ENCODE data around the gene BRD3OS. TPM values are rescaled to one million over a fixed set of nuclear protein-coding genes. Genes with fewer than 3 reads are reported as not detected.

The BRD3OS gene
- total and polyA plus RNA-seq, 2 of the 4 experiments (the other 2 are of a cell fraction): 15.8 to 20.7 TPM

GRCh38 chr9:134057751-134058701 is 32.7 kb downstream of the BRD3OS start (continued):
- TF ChIP-seq NFE2L2 (IDR thresholded peaks at IDR 0.05; ENCODE audit: low read depth, low read length): no peak
- TF ChIP-seq MAFK (IDR thresholded peaks at IDR 0.05; ENCODE audit: low read depth, low read length): no peak
- no peak for TF ChIP-seq RFX5 (IDR thresholded peaks at IDR 0.05; ENCODE audit: low read depth, low read length)
- no peak for TF ChIP-seq CEBPB (IDR thresholded peaks at IDR 0.05; ENCODE audit: low read depth, low read length)

DNA sequence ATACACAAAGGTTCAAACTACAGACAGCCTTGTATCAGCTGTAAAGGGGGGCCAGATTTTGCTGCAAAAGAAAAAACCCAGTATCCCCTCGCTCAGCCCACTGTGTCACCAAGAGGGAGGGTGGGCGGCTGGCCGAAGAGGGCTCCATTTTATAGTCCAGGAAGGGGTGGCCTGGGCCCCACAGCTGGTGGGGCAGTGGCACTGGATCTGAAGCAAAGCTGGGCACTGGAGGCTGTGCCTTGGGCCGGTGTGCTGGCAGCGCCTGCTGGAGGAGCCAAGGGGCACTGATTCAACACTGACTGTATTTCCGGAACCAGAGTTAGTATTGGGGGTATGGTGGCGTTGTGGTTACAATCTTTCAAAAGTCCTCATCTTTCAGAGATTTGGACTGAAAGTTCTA is 33.4 kb downstream of the BRD3OS start:
- peaks cover 38 to 93% of the 10 kb centered on the region in 2 experiments for H3K79me1 ChIP-seq (ENCODE audit: low read depth in 1 of 2, low read length in 2 of 2)
- peaks cover 95% of the 10 kb centered on the region for H4K20me1 ChIP-seq (ENCODE audit: insufficient read depth, low read length)
- no peak for TF ChIP-seq MAZ (IDR thresholded peaks at IDR 0.05; ENCODE audit: borderline replicate concordance, low read depth, low read length)
- TF ChIP-seq, protein P1, sequence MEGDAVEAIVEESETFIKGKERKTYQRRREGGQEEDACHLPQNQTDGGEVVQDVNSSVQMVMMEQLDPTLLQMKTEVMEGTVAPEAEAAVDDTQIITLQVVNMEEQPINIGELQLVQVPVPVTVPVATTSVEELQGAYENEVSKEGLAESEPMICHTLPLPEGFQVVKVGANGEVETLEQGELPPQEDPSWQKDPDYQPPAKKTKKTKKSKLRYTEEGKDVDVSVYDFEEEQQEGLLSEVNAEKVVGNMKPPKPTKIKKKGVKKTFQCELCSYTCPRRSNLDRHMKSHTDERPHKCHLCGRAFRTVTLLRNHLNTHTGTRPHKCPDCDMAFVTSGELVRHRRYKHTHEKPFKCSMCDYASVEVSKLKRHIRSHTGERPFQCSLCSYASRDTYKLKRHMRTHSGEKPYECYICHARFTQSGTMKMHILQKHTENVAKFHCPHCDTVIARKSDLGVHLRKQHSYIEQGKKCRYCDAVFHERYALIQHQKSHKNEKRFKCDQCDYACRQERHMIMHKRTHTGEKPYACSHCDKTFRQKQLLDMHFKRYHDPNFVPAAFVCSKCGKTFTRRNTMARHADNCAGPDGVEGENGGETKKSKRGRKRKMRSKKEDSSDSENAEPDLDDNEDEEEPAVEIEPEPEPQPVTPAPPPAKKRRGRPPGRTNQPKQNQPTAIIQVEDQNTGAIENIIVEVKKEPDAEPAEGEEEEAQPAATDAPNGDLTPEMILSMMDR (conservative IDR thresholded peaks at IDR 0.05; ENCODE audit: low read depth, low read length): 0 out of 2 replicates have a peak, but pooled peaks have one; percentile 3
- in situ Hi-C loops (cut with MboI; ENCODE audit: low sequenced_read_pairs): no loop called here
- H3K14ac ChIP-seq (replicated peaks; ENCODE audit: low read depth, low read length): no peak overlapping the region
- no peaks in the 10 kb centered on the region for H3K27me3 ChIP-seq (ENCODE audit: control insufficient read depth, insufficient read depth, low read length)
- H2AFZ ChIP-seq (replicated peaks; ENCODE audit: low read length, poor library complexity): no peak overlapping the region
- CTCF ChIA-PET: no interaction called here
- no peak overlapping the region for H3K56ac ChIP-seq (ENCODE audit: extremely low read depth, insufficient read depth, low read length)
- DNase-seq: peak; percentile 9
- no peak overlapping the region for H2AK5ac ChIP-seq (ENCODE audit: low read depth, low read length)
- no peak overlapping the region for H4K8ac ChIP-seq (ENCODE audit: low read depth in 2 of 2, low read length in 2 of 2)
- no peak overlapping the region for H2BK5ac ChIP-seq (ENCODE audit: low read depth, low read length, poor library complexity, severe bottlenecking)
- H3K4ac ChIP-seq (ENCODE audit: low read depth, low read length): no peak overlapping the region
- H4K5ac ChIP-seq (ENCODE audit: low read depth, low read length): no peak overlapping the region
- intact Hi-C loops (cut with micrococcal nuclease): no loop called here
- H3K4me1 ChIP-seq (ENCODE audit: control insufficient read depth, insufficient read depth, low read length): peaks cover 18% of the 10 kb centered on the region
- no peak overlapping the region for H3K27ac ChIP-seq (ENCODE audit: insufficient read depth, low read length)
- no peak overlapping the region for H2AK9ac ChIP-seq (replicated peaks; ENCODE audit: low read depth, low read length, poor library complexity)
- H3K4me2 ChIP-seq (ENCODE audit: low read depth, low read length): no peak overlapping the region
- ATAC-seq (ENCODE audit: low read depth): no peak
- no peak overlapping the region for H2BK120ac ChIP-seq (ENCODE audit: low read depth, low read length)
- H3K4me3 ChIP-seq (ENCODE audit: insufficient read depth, low read depth, low read length): no peak overlapping the region
- H3K36me3 ChIP-seq (ENCODE audit: control insufficient read depth, insufficient read depth, low read length): peaks cover 3% of the 10 kb centered on the region; the same call in 1 of the 2 replicates
- no peak overlapping the region for H3K23ac ChIP-seq (ENCODE audit: low read depth, low read length)
- no peaks in the 10 kb centered on the region for H3K9me3 ChIP-seq (ENCODE audit: control insufficient read depth, insufficient read depth, low read length)
- no peak overlapping the region for H3K9ac ChIP-seq (ENCODE audit: low read depth, low read length)
- H2BK20ac ChIP-seq (ENCODE audit: low read depth, low read length): no peak overlapping the region
- POLR2A ChIA-PET (ENCODE audit: unreplicated experiment): interaction anchor here (0.5 kb wide), 1 partner anchor 241 kb away, joined by 3 read pairs; no protein-coding TSS in a partner anchor
- H4K91ac ChIP-seq (ENCODE audit: insufficient read depth, low read depth, low read length): no peak overlapping the region
- dilution Hi-C loops (cut with HindIII; ENCODE audit: low sequenced_read_pairs, unreplicated experiment): no loop called here
- H3K9me1 ChIP-seq (ENCODE audit: insufficient read depth, low read length): peaks cover 7% of the 10 kb centered on the region; the same call in 1 of the 2 replicates
- no peak overlapping the region for H3K18ac ChIP-seq (ENCODE audit: low read depth, low read length)
- no TSS peak for BruUV-seq (replicated peaks)
- WGBS, 2 experiments (ENCODE audit: extremely low coverage in 2 of 2, insufficient read length in 1 of 2): no CpG with 5 or more reads among the region's 7 CpGs
- H2BK15ac ChIP-seq (ENCODE audit: low read depth, low read length): no peak overlapping the region
